GM18873 (cell line): Measurements from ENCODE around the gene KRTAP20-4.

Experiments
- ATAC-seq: cut with Tn5 transposase; IDR thresholded peaks from one replicate; pipeline ENCODE4 v1.9.1; 2021; ENCODE audit warnings: mild to moderate bottlenecking, moderate library complexity, moderate number of reproducible peaks; ENCODE audit not compliant: unreplicated experiment, low FRiP score

KRTAP20-4 gene

GRCh38 chr21:30620522-30620921, at the start of gene KRTAP20-4:
TSS of gene KRTAP20-4 (plus strand) at chr21:30620627.
- ATAC-seq: no peak

DNA sequence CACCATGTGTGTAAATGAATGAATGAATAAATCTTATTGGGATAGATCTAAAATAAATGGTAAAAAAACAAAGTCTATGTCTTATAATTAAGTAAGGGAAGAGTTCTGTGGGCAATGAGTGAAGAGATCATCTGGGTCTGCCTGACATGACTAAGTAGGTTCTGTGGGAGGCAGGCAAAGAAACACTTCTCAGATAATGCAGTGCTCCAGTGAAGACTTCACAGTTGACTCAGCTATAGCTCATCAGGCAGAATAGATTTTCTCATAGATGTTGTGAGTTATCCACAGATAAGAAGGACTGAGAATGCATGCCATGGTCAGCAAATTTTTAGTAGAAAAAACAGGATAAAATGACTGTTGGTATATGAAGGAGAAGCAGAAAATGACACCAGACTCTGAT, 42.7 kb upstream of the KRTAP20-4 start:
- ATAC-seq: no peak

- no peak for ATAC-seq
Observed at GRCh38 chr21:30579346-30579745, 41.1 kb upstream of the KRTAP20-4 start.

DNA sequence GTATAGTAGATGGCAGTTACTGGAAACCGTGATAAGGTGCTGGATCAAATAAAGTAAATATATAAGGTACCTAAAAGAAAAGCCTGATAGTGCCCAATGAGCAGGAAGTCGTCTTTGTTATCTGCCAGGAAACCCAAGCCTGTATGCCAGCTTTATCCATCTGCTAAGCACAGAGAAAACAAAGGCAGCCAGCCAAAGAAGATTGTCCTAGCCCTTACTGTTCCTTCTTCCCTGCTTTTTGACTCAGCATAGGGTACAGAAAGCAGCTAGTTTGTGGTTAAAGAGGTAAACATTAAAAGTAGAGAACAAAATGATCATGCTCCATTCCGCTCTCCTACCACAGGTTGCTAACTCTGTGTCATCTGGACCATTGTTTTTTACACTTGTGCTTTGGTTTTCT, 40.3 kb upstream of the KRTAP20-4 start:
- ATAC-seq: no peak

DNA sequence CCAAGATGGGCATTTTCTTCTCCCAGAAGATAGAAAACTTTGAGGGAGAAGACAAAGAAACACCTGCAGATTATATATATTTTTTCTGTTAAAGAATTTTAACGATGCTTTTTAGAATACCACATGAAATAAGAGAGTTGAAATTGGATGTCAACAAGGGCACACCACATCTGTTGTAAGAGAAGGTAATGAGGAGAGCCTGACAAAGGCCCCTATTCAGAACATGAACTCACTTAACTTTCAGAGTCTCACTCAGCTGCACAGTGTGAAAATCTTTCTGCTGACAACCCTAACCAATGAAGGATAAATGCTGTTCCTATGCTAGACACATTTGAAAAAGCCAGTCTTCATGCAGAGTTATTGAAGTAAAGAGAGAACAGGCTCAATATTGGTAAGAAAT, 37.6 kb upstream of the KRTAP20-4 start:
- ATAC-seq: no peak

DNA sequence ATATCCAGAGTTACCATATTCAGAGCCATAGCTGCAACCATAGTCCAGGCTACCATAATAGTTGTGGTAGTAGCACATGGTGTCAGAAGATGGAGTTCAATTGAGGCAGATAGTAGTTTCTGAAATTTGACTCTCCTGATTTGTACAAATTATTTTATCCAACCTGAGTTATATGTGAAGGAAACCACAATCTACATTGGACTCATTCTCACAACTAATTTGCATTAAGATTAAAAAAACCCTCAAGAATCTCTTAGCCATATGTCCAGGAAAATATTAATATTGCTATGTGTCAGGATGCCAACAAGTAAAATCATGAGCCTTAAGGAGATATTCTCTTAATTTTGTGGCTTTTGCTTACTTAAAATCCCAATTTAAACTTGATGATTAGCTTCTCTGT, 30.1 kb upstream of the KRTAP20-4 start, which contains the start of gene KRTAP22-2:
Gene KRTAP22-2, minus strand, starts transcription at position 101 of the 400 bp plus-strand sequence.
- no peak for ATAC-seq

DNA sequence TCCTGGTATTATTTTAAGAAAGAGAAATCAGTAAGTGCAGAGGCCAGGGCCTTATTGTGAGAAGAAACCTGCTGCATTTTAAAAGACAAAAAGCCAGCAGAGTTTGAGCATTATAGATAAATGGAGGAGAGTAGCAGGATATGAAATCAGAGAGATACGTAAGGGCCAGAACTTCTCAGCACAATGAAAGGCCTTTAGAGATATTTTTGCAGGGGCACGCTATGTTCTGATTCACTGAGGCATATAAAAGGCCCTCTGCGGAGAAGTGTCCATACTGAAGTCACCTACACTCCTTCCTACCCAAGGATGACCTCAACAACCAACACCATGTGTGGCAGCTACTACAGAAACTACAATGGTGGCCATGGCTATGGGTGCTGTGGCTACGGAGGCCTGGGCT, 28.3 kb upstream of the KRTAP20-4 start, which contains the start of gene KRTAP6-3:
Gene KRTAP6-3, plus strand, starts transcription at position 301 of the 400 bp plus-strand sequence. Its CDS starts 6 bp downstream, at position 307.
- no peak for ATAC-seq

DNA sequence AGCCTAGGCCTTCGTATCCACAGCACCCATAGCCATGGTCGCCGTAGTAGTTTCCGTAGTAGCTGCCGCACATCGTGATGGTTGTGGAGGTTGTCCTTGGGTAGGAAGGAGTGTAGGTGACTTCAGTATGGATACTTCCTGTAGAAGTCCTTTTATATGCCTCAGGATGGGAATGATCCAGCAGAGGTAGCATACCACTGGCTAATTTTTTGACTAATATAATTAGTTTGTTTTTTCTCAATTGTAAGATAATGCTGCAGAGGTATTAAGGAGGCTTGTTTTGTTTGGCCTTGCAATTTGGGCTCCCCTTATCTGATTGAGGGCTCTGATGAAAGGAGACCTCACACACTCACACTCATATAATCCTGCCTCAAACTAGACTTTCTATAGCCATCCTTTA, 21.6 kb upstream of the KRTAP20-4 start, which contains the start of gene KRTAP6-2:
Gene KRTAP6-2, minus strand, starts transcription at position 101 of the 400 bp plus-strand sequence. Its CDS starts 28 bp downstream, at position 73.
- no peak for ATAC-seq

- no peak for ATAC-seq
Observed at GRCh38 chr21:30600787-30601186, 19.6 kb upstream of the KRTAP20-4 start, which contains the start of gene KRTAP22-1. TSS of gene KRTAP22-1 (plus strand) at chr21:30601087.

DNA sequence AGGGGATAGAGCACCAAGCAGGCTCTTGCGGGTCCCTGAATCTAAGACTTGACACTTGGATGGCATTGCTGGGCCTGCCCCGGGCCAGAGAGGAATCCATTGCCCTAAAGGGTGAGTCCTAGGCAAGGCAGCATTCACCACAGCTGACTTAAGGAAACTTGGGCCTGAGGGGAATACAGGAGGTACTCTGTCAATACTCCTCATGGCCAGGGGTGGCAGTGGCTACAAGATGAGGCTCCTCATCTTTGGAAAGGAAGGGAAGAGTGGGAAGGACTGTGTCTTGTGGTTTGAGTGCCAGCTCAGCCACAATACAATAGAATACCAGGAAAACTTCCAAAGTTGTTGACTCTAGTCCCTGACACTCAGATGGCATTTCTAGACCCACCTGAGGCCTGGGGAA, 14.5 kb upstream of the KRTAP20-4 start:
- ATAC-seq: no peak

DNA sequence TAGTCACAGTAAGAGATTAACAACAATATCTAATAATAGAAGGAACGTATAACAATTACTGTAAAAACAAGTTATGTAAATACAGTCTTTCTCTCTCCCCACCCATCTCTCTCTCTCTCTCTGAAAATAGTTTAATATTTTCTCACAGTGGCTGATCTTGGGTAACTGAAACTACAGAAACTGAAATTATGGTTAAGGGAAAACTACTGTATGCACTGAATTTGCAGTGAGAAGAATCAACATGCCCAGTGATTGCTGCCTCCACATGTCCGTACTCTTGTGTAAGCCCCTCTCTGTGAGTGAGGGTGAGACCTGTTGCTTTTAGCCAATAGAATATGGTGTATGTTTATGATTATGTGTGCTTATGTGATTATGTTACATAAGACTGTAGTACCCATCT, 8.3 kb upstream of the KRTAP20-4 start:
- no peak for ATAC-seq

GRCh38 chr21:30613836-30614235, 6.6 kb upstream of the KRTAP20-4 start, which contains the start of gene KRTAP6-1:
TSS of gene KRTAP6-1 (minus strand) at chr21:30613930. CDS start at chr21:30613904, 26 bp downstream.
- ATAC-seq: no peak

DNA sequence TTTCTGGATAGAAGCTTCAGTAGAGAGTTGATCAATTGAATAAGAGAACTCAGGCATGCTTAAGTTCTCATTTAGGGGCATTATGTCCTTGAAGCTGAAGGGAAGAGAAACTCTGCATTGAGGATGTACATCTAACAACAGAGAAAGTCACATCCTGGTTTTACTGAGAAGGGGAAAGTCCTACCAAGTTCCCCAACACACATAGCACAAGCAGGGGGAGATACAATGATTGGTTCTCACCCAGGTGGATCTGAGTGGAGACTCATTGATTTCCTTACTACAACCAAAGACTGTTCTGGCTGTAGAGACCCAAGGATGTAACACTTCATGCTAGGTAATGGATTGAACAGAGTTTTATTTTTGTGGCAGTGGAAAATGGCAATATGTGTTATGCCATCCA, 5.2 kb upstream of the KRTAP20-4 start:
- ATAC-seq: no peak

DNA sequence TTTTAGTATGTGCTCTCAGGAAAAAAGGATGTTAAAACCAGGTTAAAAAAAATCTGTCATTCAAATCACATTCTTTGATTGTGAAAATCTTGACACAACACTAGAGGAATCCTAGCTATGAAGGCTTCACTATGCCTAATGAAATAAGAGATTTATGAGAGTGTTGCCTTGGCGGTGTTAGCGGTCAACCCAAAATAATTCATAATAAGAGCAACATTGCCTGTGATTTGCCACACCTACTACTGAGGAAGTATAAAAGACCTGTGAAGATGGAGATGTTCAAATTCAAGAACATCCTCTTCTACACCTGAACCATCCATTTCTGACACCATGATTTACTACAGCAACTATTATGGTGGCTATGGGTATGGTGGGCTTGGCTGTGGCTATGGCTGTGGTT, 4.3 kb upstream of the KRTAP20-4 start, which contains the start of gene KRTAP20-1:
Gene KRTAP20-1, plus strand, starts transcription at position 301 of the 400 bp plus-strand sequence. Its CDS starts 30 bp downstream, at position 331.
- ATAC-seq: no peak

- ATAC-seq: no peak
Observed at GRCh38 chr21:30620080-30620479, 347 bp upstream of the KRTAP20-4 start.

- ATAC-seq: no peak
Observed at GRCh38 chr21:30623362-30623761, 2.9 kb downstream of the KRTAP20-4 start.

DNA sequence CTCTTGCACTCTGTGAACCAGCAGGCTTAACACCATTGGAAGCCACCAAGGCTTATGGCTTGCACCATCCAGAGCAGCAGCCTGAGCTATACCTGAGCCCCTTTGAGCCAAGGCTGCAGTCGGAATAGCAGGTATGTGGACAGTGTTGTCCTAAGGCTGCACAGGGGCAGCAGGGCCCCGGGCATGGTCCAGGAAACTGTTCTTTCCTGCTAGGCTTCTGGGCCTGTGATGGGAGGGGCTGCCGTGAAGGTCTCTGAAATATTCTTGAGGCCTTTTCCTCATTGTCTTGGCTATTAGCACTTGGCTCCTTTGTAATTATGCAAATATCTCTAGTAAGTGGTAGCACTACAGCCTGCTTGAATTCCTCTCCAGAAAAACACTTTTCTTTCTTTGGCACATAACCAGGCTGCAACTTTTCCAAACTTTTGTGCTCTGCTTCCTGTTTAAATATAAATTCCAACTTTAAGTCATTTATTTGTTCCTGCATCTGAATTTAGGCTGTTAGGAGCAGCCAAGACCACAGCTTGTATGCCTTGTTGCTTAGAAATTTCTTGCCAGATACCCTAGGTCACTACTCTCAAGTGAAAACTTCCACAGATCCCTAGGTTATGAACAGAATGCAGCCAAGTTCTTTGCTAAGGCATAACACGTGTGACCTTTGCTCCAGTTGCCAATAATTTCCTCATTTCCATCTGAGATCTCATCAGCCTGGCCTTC, 5.2 kb downstream of the KRTAP20-4 start:
- ATAC-seq: no peak

DNA sequence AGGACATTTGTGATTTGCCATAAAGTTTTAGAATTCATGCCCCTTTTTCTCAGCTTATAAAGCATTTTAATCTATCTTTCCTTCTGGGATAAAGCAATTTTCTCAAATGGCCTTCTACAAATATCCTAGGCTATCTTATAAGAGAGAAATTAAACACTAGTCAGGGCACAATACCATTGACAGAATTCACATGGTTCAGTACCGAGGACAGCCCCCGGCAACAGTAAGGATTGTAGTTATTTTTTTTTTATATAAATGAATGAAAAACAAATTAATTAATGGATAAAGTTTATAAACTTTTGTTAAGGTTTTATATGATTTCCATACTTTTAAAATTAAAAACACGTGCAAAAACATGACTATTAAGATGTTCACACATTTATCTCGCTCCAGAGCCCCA, 7.7 kb downstream of the KRTAP20-4 start:
- no peak for ATAC-seq

- ATAC-seq: no peak
Observed at GRCh38 chr21:30629200-30629599, 8.8 kb downstream of the KRTAP20-4 start.

- no peak for ATAC-seq
Observed at GRCh38 chr21:30634906-30635305, 14.5 kb downstream of the KRTAP20-4 start, which contains the start of gene KRTAP20-2. TSS of gene KRTAP20-2 (plus strand) at chr21:30635206. CDS start at chr21:30635264, 58 bp downstream.

DNA sequence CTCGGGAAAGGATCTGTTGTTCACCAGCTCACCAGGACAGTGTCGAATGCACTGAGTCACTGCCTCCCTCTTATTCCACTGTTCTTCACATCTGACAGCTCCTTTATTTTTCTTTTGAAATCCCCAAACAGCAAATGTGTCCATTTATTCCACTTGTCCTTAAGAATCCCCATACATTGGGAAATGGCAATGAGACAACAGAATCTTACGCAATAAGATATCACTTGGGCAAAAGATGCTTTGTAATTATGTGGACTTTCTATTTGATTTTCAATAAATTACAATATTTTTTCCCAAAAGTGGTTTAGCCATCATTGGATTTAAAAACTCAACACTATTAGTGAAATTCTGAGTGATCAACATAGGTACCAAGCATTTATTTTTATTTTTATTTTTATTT, 18.3 kb downstream of the KRTAP20-4 start:
- no peak for ATAC-seq

GRCh38 chr21:30642564-30642963, 22.1 kb downstream of the KRTAP20-4 start, which contains the start of gene KRTAP20-3:
TSS of gene KRTAP20-3 (plus strand) at chr21:30642864.
- no peak for ATAC-seq
